GM13977 (cell line): ENCODE results near the gene VANGL1.

Experiments used
- DNase-seq: peaks from one replicate; pipeline ENCODE4 v3.0.0; 2012; ENCODE audit warnings: low spot score
- in situ Hi-C: fragments of 300-500 bp; cut with MboI; formaldehyde crosslinking; loops from one replicate; pipeline ENCODE4 v1.12.0; 2022; ENCODE audit warnings: low sequenced_read_pairs, low pct_unique_long_range_greater_than_20kb, mixed read lengths, inconsistent platforms; ENCODE audit not compliant: unreplicated experiment
- TF ChIP-seq, protein P1 (sequence below): IDR thresholded peaks from 2 replicates; pipeline ENCODE4 v1.5.1; 2012; ENCODE audit warnings: mild to moderate bottlenecking, control low read depth; ENCODE audit not compliant: insufficient read depth; ENCODE audit errors: extremely low read depth, missing control alignments

Gene VANGL1

DNA sequence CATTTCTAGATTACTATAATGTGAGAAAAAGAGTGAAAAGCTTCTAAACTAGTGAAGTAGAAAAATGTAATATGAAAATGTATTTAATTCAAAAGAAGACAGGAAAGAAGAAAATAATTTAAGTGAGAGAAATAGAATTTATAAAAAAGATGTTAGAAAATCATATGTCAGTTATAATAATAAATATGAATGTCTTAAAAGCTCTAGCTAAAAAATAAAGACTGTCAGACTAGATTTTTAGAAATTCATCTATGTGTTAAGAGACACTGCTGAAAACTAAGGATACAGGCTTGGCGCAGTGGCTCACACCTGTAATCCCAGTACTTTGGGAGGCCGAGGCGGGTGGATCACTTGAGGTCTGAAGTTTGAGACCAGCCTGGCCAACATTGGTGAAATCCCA lies 37.3 kb upstream of the VANGL1 start:
- TF ChIP-seq, protein P1, sequence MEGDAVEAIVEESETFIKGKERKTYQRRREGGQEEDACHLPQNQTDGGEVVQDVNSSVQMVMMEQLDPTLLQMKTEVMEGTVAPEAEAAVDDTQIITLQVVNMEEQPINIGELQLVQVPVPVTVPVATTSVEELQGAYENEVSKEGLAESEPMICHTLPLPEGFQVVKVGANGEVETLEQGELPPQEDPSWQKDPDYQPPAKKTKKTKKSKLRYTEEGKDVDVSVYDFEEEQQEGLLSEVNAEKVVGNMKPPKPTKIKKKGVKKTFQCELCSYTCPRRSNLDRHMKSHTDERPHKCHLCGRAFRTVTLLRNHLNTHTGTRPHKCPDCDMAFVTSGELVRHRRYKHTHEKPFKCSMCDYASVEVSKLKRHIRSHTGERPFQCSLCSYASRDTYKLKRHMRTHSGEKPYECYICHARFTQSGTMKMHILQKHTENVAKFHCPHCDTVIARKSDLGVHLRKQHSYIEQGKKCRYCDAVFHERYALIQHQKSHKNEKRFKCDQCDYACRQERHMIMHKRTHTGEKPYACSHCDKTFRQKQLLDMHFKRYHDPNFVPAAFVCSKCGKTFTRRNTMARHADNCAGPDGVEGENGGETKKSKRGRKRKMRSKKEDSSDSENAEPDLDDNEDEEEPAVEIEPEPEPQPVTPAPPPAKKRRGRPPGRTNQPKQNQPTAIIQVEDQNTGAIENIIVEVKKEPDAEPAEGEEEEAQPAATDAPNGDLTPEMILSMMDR, result no peak
- DNase-seq, result no peak
- in situ Hi-C loops, result loop anchor here (10.0 kb wide), 1 partner anchor 170 kb away; no protein-coding TSS in a partner anchor

DNA sequence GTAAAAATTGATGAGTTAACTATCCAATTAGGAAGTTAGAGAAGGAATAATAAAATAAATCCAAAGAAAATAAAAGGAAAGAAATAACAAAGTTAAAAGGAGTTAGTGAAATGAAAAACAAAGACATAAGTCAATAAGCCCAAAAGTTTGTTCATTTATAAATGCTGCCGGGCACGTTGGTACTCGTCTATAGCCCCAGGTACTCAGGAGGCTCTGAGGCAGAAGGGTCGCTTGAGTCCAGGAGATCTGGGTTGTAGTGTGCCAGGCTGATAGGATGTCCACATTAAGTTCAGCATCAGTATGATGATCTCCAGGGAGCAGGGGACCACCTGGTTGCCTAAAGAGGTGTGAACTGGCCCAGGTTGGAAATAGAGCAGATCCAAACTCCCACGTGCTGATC lies 35.5 kb upstream of the VANGL1 start:
- no peak for DNase-seq
- TF ChIP-seq, protein P1, result no peak
- in situ Hi-C loops, result loop anchor here (10.0 kb wide), 1 partner anchor 168 kb away; no protein-coding TSS in a partner anchor

DNA sequence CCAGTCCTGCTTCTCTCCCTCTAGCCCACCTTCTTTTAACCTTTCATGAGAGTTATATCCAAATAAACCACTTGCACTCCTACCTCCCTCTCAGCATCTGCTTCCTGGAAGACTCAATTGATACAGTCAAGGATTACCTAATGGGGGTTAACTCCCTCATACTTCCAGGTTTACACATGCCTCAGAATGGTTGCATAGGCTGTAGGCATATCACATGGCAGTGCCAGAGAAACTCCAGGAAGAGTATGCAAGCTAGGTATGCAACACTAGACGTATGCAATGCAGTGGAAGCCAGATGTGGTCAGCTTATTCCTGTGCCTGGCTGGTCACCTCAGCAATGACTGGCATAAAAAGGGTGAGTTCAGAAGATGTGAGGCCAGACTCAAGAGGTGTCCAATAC lies 32.7 kb upstream of the VANGL1 start:
- TF ChIP-seq, protein P1, result no peak
- DNase-seq, result no peak
- in situ Hi-C loops, result loop anchor here (10.0 kb wide), 1 partner anchor 166 kb away; no protein-coding TSS in a partner anchor

DNA sequence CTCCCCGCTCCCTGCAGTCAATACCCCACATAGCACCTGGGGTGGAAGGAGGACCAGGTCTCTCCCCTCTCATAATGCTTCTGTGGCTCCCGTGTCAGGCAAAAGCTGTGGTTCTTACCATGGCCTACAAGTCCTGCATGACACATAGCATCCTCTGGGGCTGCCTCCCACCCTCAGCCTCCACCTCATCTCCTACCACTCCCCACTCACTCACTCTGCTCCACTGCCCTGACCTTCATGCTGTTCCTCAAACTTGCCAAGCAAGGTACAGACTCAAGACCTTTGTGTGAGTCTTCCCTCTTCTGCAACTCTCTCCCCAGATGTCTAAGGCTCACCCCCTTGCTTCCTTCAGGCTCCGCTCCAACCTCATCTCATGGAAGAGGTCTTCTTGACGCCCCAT lies 28.0 kb upstream of the VANGL1 start:
- TF ChIP-seq, protein P1, result no peak
- in situ Hi-C loops, result loop anchor here (10.0 kb wide), 1 partner anchor 91 kb away; no protein-coding TSS in a partner anchor
- no peak for DNase-seq

DNA sequence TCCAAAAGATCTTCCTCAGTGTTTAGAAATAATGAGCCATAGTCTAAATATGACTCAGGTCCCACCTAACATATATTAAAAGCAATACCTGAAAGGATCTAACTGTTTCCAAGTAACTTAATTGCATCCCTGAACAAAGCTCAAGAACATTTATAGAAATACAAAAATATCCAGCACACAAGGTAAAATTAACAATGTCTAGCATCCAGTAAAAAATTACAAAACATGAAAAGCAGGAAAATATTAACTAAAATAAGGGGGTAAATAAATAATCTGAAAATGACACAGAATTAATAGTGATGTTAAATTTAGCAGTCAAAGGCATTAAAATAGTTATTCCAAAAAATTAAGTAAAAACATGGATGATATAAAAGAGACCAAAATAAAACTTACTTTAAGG lies 21.3 kb upstream of the VANGL1 start:
- TF ChIP-seq, protein P1, result no peak
- in situ Hi-C loops, result no loop called here
- no peak for DNase-seq

DNA sequence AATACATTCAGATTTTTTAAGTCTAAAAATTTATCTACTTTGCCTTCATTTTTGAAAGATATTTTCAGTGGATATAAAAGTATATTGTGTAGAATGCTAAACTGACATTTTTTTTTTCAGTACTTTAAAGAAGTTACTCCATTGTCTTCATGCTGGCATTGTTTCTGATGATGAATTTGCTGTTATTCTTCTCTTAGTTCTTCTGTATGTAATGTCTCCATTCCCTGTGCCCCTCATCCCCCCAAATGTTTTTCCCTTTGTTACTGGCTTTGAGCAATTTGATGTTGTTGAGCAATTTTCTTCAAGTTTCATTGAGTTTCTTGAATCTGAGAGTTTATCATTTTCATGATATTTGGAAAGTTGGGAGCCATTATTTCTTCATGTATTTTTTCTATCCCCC lies 20.8 kb upstream of the VANGL1 start:
- in situ Hi-C loops, result no loop called here
- no peak for DNase-seq
- TF ChIP-seq, protein P1, result no peak

DNA sequence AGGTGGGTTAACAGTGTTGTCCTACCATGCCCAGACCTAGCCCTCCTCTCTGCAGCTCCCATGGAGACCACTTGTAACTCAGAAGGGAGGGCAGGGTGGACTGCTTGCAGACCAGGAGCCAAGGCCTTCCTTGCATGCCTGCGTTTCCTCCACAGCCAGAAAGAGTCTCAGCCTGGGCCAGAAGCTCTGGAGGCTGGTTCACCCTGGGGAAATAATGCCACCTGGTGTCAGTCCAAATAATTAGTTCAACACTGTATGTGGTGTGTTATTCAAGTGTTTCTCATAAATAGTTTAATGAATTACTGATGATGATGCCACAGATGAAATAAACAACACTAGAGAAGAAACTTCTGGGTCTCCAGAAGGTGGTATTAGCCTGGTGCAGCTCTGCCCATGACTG lies 16.9 kb upstream of the VANGL1 start:
- TF ChIP-seq, protein P1, result no peak
- in situ Hi-C loops, result no loop called here
- no peak for DNase-seq
